ENCODE results near the gene ODR4.
"Not testable (repeated sequence)": the region's sequence is repeated elsewhere in the genome, so short reads cannot be mapped to it uniquely, and the experiment has no call there.

Gene ODR4

DNA sequence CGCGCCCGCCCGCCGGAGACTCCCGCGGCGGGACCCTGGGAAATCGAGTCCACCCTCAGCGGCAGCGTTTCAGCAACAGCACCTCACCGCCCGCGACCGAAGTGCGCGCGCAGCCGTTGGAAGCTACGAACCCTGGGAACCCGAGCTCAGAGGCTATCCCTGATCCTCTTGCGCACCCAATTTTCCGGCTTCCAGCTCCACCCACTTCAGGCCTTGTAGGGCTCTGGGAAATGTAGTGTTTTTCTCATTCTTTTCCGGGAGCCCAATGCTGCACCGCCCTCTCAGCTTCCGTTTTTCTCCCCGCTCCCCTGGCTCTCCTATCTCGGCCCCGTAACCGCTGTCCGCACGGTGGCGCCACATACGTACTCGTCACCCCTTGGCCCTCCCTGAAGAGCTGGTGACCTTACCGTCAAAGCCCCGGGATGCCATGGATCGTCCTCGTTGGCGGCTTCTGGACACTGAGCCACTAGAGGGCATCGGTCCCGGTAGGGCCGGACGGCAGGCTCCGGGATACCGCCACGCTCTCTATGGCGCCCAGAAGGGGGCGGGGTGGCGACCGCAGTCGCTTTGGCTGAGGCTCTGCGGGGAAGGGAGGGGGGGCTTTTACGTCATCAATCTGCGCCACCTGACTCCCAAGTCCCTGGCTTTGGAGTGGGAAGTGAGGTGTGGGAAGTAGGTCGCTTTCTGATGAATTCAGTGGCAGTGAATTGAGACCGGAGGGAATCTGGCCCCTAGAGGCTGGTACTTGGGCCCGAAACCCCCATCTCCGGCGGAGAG, at the start of gene ODR4, which contains the start of gene TPR:
Gene ODR4, plus strand, starts transcription at position 687 of the 777 bp plus-strand sequence. CDS start 3,948 bp downstream, outside the sequence.
Gene TPR, minus strand, starts transcription at position 102 of the 777 bp plus-strand sequence. CDS start 225 bp downstream, outside the sequence.
- peak; percentile 100 for DNase-seq (ENCODE audit: low read depth)

DNA sequence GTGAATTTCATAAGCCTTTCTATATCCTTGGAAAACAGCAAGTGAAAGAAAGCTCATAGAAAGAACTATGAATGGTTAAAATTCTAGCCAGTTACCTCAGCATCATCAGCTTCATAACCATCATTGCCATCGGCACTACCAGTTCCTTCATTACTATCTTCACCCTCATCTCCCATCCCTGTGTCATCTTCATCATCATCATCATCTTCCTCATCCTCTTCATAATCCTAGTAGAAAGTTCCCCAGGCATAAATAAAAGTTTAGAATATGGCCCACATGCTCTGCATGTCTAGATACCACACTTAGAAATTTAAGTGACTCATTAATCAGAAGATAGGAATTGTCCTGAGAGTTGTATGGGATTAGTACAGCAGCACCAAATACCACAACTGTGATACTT, 49.6 kb upstream of the ODR4 start:
- no peak for DNase-seq (ENCODE audit: low read depth)

DNA sequence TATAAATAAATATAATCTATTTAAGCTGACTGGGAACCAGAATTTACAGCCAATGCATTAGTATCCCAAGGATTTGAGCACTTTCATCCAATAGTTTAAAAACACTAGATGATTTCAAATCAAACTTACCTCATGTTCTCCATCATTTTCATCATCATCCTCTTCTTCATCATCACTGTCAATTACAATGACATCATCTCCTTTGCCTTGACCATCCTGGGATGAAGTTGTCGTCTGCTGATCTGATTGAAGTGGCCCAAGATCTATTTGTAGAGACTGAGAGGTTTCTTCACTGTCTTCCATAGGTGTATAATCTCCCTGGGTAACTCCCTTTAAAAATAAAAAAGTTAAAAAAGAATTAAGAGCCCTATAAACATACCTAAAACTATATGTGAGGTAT, 48.3 kb upstream of the ODR4 start:
- no peak for DNase-seq (ENCODE audit: low read depth)

DNA sequence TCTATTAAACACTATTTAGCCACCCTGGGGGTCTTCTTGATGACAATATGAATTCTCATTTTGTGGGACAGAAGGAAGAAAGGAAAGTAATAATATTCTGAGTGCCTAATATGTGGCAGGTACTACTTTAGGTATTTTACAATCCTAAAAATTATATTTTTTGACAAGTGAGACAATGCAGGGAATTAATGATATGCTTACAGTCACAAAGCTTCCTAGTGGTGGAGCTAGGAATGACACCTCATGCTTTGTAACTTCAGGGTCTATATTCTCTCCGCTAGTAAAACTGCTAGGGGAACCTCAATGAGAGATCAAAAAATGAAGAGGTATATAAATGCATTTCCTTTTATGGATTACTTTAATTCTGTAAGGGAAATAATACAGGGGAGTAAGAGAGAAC, 44.9 kb upstream of the ODR4 start:
- no peak for DNase-seq (ENCODE audit: low read depth)

DNA sequence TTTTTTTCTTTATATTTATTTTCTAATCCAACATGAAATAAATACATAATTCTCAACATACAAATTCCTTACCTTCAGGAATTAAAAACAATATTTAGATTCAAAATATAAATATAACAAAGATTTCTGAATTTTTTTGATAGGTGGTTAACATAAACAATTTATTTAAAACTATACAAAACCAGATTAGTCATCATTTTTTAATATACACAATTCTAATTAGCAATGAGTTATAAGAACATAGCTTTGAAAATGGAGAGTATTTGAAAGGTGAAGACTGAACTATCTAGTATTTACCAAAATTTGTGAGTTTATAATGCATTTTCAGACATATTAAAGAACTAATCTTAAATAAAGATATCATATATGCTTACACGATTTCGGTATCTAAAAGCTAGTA, 38.1 kb upstream of the ODR4 start:
- DNase-seq (ENCODE audit: low read depth): no peak

DNA sequence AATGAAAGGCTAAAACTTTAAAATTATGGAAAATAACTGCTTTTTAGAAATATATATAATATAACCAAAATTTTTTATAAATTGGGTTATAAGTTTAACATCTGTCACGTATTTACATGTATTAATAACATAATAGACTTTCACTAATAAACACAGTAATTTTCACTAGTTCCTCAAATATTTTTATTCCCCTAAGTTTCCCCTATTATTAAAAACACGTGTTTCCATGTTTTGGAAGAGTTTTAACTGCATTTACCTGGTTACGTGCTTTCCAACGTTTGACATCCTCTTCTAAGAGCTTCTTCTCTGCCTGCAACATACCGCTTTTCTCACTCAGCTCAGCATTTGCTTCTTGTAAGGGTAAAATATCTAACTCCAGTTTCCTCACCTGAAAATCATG, 34.9 kb upstream of the ODR4 start:
- no peak for DNase-seq (ENCODE audit: low read depth)

DNA sequence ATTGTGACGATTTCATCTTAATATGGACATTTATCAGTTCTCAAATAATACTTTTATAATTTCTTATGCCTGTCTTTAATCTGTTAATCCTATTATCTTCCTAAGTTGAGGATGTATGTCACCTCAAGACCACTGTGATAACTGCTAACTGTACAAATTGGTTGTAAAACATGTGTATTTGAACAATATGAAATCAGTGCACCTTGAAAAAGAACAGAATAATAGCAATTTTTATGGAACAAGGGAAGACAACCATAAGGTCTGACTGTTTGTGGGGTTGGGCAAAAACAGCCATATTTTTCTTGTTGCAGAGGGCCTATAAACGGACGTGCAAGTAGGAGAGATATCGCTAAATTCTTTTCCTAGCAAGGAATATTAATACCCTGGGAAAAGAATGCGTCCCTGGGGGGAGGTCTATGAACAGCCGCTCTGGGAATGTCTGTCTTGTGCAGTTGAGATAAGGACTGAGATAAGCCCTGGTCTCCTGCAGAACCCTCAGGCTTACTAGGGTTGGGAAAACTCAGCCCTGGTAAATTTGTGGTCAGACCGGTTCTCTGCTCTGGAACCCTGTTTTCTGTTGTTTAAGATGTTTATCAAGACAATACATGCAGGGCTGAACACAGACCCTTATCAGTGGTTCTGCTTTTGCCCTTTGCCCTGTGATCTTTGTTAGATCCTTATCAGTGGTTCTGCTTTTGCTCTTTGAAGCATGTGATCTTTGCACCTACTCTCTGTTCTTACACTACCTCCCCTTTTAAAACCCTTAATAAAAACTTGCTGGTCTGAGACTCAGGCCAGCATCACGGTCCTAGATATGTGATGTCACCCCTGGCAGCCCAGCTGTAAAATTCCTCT, 27.6 kb upstream of the ODR4 start:
- not testable (repeated sequence) for DNase-seq (ENCODE audit: low read depth)

DNA sequence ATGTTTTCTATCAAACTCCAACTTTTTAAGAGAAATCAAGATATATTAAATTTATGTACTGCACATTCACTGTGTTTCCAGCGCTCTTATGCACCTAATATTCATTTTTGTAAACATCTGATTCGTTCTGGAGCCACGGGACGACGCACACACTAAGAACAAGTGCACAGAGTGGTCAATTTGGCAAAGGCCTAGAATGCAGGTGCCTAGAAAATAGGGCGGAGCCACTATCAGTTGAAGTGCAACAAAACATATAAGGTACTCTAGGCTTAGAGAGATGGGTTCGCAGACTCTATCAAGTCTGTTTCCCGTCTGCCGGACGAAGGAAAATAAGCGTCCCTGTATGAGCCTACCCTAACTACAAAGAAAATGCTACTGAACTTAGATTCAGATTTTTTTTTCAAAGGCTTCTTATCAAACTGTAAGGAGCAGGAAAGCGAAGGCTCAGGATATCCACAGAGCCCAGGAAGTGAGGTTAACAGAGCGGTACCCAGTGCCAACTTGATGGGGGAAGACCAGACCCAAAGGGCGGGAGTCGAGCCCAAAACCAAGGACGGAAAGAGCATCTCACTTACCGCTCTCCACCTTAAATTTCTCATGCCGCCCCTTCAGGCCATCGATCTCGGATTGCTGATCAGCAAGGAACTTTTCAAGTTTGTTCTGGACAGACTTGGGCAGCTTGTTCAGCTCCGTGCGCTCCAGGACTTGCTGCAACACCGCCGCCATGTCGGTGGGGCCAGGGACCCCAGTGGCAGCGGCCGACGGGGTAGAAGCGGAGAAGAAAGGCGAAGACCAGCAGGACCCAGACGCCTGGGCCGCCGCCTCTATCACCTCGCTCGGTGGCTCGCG, 1.1 kb upstream of the ODR4 start:
- peak; percentile 19 for DNase-seq (ENCODE audit: low read depth)

DNA sequence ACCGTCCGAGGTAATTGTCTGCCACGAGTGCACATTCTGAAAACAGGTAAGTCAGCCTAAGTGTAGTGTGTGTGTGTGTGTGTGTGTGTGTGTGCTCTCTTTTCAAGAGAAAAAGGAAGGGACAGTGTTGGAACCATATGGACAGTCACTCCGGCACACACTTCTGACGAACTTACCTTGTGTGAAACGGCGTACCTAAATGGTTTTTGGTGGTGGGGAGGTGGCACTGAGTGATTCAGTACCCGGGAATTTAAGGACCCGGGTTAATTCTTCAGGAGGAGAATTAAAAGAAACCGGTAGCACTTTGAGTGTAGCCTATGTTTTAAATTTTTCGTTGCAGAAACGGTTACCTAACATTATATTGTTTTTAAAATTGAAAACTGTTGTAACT, 286 bp downstream of the ODR4 start:
- no peak for DNase-seq (ENCODE audit: low read depth)

DNA sequence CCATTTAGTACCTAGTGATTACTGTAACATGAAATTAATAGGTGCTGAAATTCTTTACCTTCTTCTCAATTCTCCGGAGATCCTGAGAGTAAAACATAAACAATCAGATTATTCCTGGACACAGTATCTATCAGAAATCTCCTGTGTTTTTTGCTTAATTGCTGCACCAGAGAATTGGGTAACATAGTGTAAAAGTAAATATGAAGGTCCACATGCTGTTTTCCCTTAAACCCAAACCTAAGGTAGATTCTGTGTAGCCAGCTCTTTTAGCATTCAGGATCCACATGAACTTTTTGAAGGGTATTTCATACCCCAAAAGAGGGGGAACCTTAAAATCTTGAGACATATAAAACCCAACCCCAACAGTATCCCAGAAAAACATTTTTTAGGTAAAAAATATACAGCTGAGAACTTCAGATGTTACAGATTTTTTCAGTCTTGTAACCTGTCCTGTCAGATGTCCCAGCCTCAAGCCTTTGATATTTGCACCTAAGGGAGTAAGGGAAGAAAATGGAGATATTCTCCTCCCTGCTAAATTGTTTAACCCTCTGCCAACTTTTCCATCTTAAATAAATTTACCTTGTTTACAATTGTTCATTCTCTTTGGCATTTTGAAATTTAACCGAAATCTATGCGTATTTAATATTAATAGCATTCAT, 11.2 kb downstream of the ODR4 start:
- no peak for DNase-seq (ENCODE audit: low read depth)

DNA sequence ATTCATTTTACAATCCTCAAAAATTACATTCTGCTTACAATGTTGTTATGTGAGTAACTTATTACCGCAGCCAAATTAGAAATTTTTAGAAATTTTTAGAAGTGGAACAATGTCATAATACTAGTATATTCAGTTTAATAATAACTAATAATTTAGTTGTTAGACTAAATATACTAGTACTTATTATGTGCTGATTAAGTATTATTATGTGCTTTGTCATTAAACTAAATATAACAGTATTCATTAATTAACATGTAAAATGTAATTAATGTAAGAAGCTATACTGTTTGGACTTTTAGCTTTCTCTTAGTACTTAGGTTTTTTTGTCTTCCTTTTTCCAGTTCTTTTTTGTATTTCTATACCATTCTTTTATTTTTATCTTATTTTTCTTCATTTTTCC, 15.3 kb downstream of the ODR4 start:
- no peak for DNase-seq (ENCODE audit: low read depth)

DNA sequence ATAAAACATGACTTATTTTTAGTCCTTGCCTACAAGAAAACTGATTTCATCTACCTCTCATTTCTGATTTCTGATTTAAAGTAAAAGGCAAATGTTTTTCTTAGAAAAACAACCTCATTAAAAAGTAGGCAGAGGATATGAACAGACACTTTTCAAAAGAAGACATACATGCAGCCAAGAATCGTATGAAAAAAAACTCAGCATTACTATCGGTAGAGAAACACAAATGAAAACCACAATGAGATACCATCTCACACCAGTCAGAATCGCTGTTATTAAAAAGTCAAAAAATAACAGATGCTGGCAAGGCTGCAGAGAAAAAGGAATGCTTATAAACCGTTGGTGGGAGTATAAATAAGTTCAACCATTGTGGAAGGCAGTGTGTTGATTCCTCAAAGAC, 16.2 kb downstream of the ODR4 start:
- DNase-seq (ENCODE audit: low read depth): no peak

DNA sequence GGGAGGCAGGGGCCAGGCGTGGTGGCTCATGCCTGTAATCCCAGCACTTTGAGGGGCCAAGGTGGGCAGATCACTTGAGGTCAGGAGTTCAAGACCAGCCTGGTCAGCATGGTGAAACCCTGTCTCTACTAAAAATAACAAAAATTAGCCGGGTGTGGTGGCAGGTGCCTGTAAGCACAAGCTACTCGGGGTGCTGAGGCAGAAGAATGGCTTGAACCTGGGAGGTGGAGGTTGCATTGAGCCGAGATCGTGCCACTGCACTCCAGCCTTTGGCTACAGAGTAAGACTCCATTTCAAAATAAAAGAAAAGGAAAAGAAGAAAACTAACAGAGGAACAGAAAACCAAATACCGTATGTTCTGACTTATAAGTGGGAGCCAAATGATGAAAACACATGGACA, 17.1 kb downstream of the ODR4 start:
- DNase-seq (ENCODE audit: low read depth): not testable (repeated sequence)

DNA sequence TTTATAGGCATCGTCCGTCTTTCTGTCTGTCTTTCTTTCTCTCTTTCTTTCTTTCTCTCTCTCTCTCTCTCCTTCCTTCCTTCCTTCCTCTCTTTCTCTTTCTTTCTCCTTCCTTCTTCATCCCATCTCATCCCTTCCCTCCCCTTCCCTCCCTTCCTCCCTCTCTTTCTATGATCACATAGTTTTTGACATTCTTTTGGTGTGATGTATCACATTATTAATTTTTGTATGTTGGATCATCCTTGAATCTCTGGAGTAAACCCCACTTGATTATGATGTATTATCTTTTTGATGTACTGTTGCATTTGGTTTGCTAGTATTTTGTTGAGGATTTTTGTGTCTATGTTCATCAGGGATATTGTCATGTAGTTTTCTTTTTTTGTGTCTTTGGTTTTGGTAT, 25.8 kb downstream of the ODR4 start:
- not testable (repeated sequence) for DNase-seq (ENCODE audit: low read depth)

DNA sequence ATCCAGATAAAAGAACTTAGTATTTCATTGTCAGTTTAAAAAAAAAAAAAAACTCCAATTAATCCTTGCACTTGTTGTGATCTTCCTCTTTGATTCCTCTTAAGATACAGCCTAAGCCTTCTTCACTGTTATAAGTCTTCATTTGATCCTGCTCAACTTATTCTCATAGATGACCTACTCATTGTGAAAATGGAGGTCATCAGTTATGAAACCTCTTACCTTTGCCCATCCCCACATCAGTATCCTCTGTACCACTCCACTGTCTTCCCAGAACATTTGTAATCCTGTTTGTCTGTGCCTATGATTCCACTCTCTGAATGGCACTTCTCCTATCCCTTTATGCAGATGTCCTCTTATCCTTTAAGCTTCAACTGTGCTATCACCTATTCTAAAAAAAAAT, 28.0 kb downstream of the ODR4 start:
- DNase-seq (ENCODE audit: low read depth): no peak

DNA sequence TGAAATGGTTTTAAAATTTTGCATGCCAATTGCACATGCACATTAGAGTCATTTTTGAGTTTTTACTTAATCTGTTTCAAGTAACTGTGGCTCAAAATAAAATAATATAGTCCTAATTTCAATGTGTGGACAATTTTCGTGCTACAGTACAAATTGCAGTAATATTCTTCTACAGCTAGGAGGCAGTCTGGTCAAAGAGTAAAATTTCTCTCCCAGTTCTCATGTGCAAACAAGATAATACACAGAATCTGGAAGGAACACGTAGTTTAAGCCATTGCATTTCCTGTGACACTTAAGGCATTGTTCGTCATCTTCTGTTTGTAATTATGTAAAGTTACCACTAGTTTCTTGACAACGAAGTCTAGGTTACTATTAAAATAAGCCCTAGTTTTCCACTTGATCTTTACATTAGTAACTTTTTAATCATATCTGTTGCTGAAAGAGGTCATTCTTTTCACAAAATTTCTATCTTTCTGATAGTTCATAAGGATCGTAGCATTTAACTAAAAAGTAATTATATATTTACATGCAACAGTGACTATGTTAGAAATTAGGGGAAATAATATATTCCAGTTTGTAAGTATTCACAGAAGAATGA, 28.9 kb downstream of the ODR4 start:
- DNase-seq (ENCODE audit: low read depth): peak; percentile 75

DNA sequence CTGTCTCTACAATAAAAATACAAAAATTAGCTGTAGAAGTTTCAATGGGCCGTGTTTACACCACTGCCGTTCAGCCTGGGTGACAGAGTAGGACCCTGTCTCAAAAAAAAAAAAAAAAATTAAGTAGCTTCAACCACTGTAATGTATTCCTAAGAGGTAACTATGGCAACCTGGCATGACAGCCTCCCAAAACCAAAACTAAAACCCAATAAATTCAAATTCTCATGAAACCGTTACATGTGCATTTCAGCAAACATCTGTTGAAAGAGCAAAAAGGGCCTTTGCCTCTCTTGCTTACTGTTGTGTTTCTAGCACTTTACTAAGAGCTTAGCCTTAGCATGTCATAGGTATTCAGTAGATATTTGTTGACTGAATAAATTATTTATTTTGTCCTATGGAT, 33.5 kb downstream of the ODR4 start:
- no peak for DNase-seq (ENCODE audit: low read depth)

DNA sequence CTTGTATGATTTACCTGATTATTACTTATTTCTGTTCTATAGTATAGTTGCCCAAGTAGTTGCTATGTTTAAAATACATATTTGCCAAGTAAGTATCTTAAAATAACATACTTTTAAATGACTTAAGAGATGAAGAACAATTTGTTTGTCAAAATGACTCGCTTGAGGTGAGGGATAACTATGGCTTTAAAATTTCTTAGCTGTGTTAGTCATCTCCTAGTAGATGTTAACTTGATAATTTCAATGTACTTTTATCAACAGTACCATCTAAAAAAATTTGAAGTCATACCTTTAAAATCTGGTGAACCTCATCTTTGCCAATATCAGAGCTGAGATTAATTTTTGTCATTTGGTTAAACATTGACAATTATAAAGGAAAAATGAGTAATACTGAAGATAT, 37.7 kb downstream of the ODR4 start:
- no peak for DNase-seq (ENCODE audit: low read depth)

DNA sequence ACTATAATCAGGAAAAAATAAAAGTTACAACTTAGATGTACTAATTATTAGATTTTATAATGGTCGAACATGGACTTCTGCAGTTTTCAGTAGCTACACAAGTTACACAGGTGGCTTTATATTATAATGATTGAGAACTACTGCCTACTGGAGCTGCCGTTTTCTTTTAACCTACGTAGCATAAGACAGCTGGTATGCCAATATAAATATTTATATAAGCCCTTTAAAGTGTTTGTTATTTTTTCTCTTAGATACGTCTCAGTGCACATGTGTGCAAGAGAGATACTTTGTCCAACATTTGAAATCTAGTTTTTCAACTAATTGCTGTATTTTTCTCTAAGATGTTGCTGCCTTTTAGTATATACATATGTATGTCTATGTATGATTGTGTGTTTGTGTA, 42.9 kb downstream of the ODR4 start:
- peak; percentile 19 for DNase-seq (ENCODE audit: low read depth)

DNA sequence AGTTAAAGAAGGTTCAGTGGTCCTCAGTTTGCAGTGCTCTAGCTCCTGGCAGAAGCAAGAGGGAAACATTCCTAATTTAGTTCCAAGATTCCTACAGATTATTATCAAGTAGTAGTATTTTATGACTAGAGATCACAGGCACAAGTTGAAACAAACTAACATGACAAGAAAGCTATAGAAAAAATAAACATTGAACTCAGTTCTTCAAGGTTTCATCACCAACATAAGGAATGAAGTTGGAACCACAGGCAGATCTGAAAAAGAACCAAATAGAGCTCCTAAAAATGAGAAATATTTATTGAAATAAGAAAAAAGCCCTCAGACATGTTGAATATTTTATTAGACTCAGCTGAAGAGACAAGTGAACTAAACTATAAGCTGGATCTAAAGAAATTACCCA, 44.7 kb downstream of the ODR4 start:
- peak; percentile 11 for DNase-seq (ENCODE audit: low read depth)

DNA sequence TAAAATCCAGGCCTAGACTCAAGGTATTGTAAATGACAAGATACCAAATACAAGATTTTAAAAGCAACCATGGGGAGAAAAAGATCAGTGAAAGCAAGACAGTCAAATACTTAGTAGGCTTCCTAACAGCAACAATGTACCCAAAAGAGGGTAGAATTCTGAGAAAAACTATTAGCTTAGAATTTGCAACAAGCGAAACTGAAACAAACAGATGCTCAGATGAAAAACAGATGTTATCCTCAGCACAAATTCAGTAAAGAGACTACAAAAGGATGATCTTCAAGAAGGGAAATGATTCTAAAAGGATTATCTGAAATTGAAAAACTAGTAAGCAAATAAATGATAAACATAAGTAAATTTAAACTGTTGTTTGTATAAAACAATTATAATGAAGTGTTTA, 45.3 kb downstream of the ODR4 start:
- DNase-seq (ENCODE audit: low read depth): peak; percentile 37

Measured in fibroblast of gingiva (primary cell).